WTC11 (cell line): ENCODE results near the gene RHBDL1. TPM values are rescaled to one million over a fixed set of nuclear protein-coding genes. Genes with fewer than 3 reads are reported as not detected.

Source experiments
- AFF4 ChIP-seq: sonication (generic); formaldehyde crosslinking; IDR thresholded peaks from 2 replicates; pipeline ENCODE4 v1.8.1; 2023; ENCODE audit warnings: mild to moderate bottlenecking, missing genetic modification reagents, borderline replicate concordance
- AR ChIP-seq: fragments of 250-450 bp; sonication (Bioruptor Pico); IDR thresholded peaks from 2 replicates; pipeline ENCODE4 v1.9.0; 2021; ENCODE audit warnings: mild to moderate bottlenecking
- ARID4B ChIP-seq: sonication (generic); formaldehyde crosslinking; IDR thresholded peaks from 2 replicates; pipeline ENCODE4 v1.8.0; 2023; ENCODE audit warnings: missing genetic modification reagents, mild to moderate bottlenecking, borderline replicate concordance
- ATF6 ChIP-seq: sonication (generic); formaldehyde crosslinking; IDR thresholded peaks from 2 replicates; pipeline ENCODE4 v1.8.1; 2023; ENCODE audit warnings: mild to moderate bottlenecking, missing genetic modification reagents
- CREB1 ChIP-seq: sonication (generic); formaldehyde crosslinking; IDR thresholded peaks from 2 replicates; pipeline ENCODE4 v1.8.0; 2023; ENCODE audit warnings: mild to moderate bottlenecking, missing genetic modification reagents
- EMX1 ChIP-seq: fragments of 250-450 bp; sonication (Bioruptor Pico); IDR thresholded peaks from 2 replicates; pipeline ENCODE4 v1.8.0; 2021; ENCODE audit warnings: mild to moderate bottlenecking
- GRHL2 ChIP-seq: fragments of 250-450 bp; sonication (Bioruptor Pico); IDR thresholded peaks from 2 replicates; pipeline ENCODE4 v1.8.0; 2022; ENCODE audit warnings: mild to moderate bottlenecking, moderate library complexity; ENCODE audit not compliant: insufficient replicate concordance, severe bottlenecking
- HMGA2 ChIP-seq: fragments of 250-450 bp; sonication (Bioruptor Pico); IDR thresholded peaks from 2 replicates; pipeline ENCODE4 v1.4.0; 2021; ENCODE audit warnings: mild to moderate bottlenecking, moderate library complexity
- HMGXB4 ChIP-seq: sonication (generic); formaldehyde crosslinking; IDR thresholded peaks from 2 replicates; pipeline ENCODE4 v1.8.1; 2023; ENCODE audit warnings: mild to moderate bottlenecking, moderate library complexity, missing genetic modification reagents
- IRF2 ChIP-seq: sonication (generic); formaldehyde crosslinking; IDR thresholded peaks from 2 replicates; pipeline ENCODE4 v1.8.0; 2022; ENCODE audit warnings: low read depth, missing genetic modification reagents, borderline replicate concordance
- NFATC4 ChIP-seq: fragments of 250-450 bp; sonication (Bioruptor Pico); IDR thresholded peaks from 2 replicates; pipeline ENCODE4 v1.9.0; 2021; ENCODE audit warnings: mild to moderate bottlenecking
- RELA ChIP-seq: sonication (generic); formaldehyde crosslinking; IDR thresholded peaks from 2 replicates; pipeline ENCODE4 v1.8.1; 2022; ENCODE audit warnings: missing genetic modification reagents, mild to moderate bottlenecking, borderline replicate concordance
- SMAD3 ChIP-seq: sonication (generic); formaldehyde crosslinking; IDR thresholded peaks from 2 replicates; pipeline ENCODE4 v1.8.0; 2022; ENCODE audit warnings: missing genetic modification reagents, mild to moderate bottlenecking, borderline replicate concordance
- SOX15 ChIP-seq: fragments of 250-450 bp; sonication (Bioruptor Pico); IDR thresholded peaks from 2 replicates; pipeline ENCODE4 v1.9.0; 2021; ENCODE audit warnings: mild to moderate bottlenecking
- SP1 ChIP-seq: sonication (generic); formaldehyde crosslinking; conservative IDR thresholded peaks from 2 replicates; pipeline ENCODE4 v1.8.1; 2022; ENCODE audit warnings: missing genetic modification reagents
- TP53 ChIP-seq: sonication (generic); formaldehyde crosslinking; IDR thresholded peaks from 2 replicates; pipeline ENCODE4 v1.8.1; 2023; ENCODE audit warnings: mild to moderate bottlenecking, missing genetic modification reagents
- ZBTB21 ChIP-seq: sonication (generic); formaldehyde crosslinking; IDR thresholded peaks from 2 replicates; pipeline ENCODE4 v1.8.1; 2023; ENCODE audit warnings: mild to moderate bottlenecking, missing genetic modification reagents, borderline replicate concordance
- ZNF317 ChIP-seq: sonication (generic); formaldehyde crosslinking; IDR thresholded peaks from 2 replicates; pipeline ENCODE4 v1.8.1; 2023; ENCODE audit warnings: low read depth, mild to moderate bottlenecking, moderate library complexity, missing genetic modification reagents, borderline replicate concordance
- ZNF396 ChIP-seq: fragments of 250-450 bp; sonication (Bioruptor Pico); IDR thresholded peaks from 2 replicates; pipeline ENCODE4 v1.8.0; 2021; ENCODE audit warnings: mild to moderate bottlenecking, moderate library complexity, borderline replicate concordance
- ZNF425 ChIP-seq: fragments of 250-450 bp; sonication (Bioruptor Pico); conservative IDR thresholded peaks from 2 replicates; pipeline ENCODE4 v1.9.0; 2021; ENCODE audit warnings: mild to moderate bottlenecking
- total RNA-seq: library from RNA; stranded (reverse); gene quantifications from 3 replicates; pipeline ENCODE4 v1.2.3, GENCODE V29; 2021

Gene RHBDL1
- total RNA-seq, 1 experiment from 2014 or later = 8.2 TPM

GRCh38 chr16:720990-721764 is 45.7 kb downstream of the RHBDL1 start, which contains the start of gene ANTKMT (continued):
- TF ChIP-seq ATF6 (no peak; the same call in 1 of the 2 replicates), SMAD3 (CRISPR knock-in tag) (peak; percentile 96), HMGXB4 (CRISPR knock-in tag) (peak; percentile 83; the same call in 1 of the 2 replicates), ZNF396 (no peak), SOX15 (CRISPR knock-in tag) (no peak), ZBTB21 (0 out of 2 replicates have a peak, but pooled peaks have one; percentile 77), GRHL2 (no peak), AFF4 (no peak), SP1 (CRISPR knock-in tag) (peak; percentile 91), NFATC4 (CRISPR knock-in tag) (0 out of 2 replicates have a peak, but pooled peaks have one; percentile 61), ZNF425 (CRISPR knock-in tag) (no peak), EMX1 (CRISPR knock-in tag) (no peak; the same call in 1 of the 2 replicates), AR (CRISPR knock-in tag) (no peak), TP53 (CRISPR knock-in tag) (peak; percentile 87), ZNF317 (CRISPR knock-in tag) (peak; percentile 77; the same call in 1 of the 2 replicates), IRF2 (CRISPR knock-in tag) (no peak), CREB1 (CRISPR knock-in tag) (peak; percentile 92), RELA (CRISPR knock-in tag) (peak; percentile 93; the same call in 1 of the 2 replicates), HMGA2 (CRISPR knock-in tag) (no peak), ARID4B (CRISPR knock-in tag) (peak; percentile 83; the same call in 1 of the 2 replicates)
